Parathyroid adenoma (tissue), 2 donors: ENCODE results near the gene GRIK5.

Experiments used
- H2AFZ ChIP-seq: fragments of 300-600 bp; sonication (generic); one replicate; pipeline ENCODE4 v1.7.0; 2017; ENCODE audit warnings: antibody characterized with exemption, mild to moderate bottlenecking
- H3K27ac ChIP-seq: fragments of 300-600 bp; sonication (generic); one replicate; pipeline ENCODE4 v1.7.0; 2017
- H3K27me3 ChIP-seq: fragments of 300-600 bp; sonication (generic); one replicate; pipeline ENCODE4 v1.7.0; 2017; ENCODE audit warnings: low read length; ENCODE audit not compliant: control insufficient read depth, insufficient read depth
- H3K36me3 ChIP-seq: fragments of 300-600 bp; sonication (generic); one replicate; pipeline ENCODE4 v1.7.0; 2017; ENCODE audit warnings: low read length; ENCODE audit not compliant: control insufficient read depth, insufficient read depth
- H3K4me1 ChIP-seq: fragments of 300-600 bp; sonication (generic); one replicate; pipeline ENCODE4 v1.7.0; 2017; ENCODE audit warnings: control low read depth
- H3K4me2 ChIP-seq: fragments of 300-600 bp; sonication (generic); one replicate; pipeline ENCODE4 v1.7.0; 2017; ENCODE audit warnings: low read length
- H3K4me3 ChIP-seq: fragments of 300-600 bp; sonication (generic); one replicate; pipeline ENCODE4 v1.7.0; 2017; ENCODE audit warnings: low read depth, low read length
- H3K79me2 ChIP-seq: fragments of 300-600 bp; sonication (generic); one replicate; pipeline ENCODE4 v1.7.0; 2017; ENCODE audit warnings: control low read depth
- H3K9ac ChIP-seq: fragments of 300-600 bp; sonication (generic); one replicate; pipeline ENCODE4 v1.7.0; 2017; ENCODE audit warnings: mild to moderate bottlenecking
- H3K9me3 ChIP-seq: fragments of 300-600 bp; sonication (generic); one replicate; pipeline ENCODE4 v1.7.0; 2017; ENCODE audit warnings: low read length; ENCODE audit not compliant: control insufficient read depth
- CTCF ChIP-seq: fragments of 300-600 bp; sonication (generic); IDR thresholded peaks from one replicate; pipeline ENCODE4 v1.7.0; 2017; ENCODE audit warnings: antibody characterized with exemption, mild to moderate bottlenecking
- donor health status: primary hyperparathyroidism.

GRIK5 gene

DNA sequence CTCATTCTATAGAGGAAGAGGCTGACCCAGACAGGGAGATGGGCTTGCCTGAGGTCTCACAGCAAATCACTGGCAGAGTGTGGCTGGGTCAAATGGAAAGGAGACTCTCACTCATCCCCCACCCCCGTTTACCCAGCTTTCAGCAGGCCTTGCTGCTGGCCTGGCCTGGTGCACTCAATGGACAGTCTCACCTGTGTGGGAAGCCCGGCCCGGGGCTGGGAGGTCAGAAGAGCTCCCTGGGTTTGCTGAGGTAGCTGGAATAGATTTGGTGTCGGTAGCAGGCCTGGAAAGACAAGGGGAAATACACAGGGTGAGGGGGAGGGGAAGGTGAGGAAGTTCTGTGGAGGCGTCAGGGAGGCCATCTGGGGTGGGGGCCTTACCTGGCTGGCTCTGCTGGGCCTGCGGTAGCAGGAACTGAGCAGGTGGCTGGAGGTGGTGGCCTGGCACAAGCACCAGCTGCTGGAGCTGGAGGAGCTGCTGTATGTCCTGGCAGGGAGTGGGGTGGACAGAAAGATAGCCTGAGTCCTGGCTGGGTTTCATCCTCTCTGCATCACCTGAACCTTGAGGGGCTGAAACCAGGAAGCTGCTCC lies 29.4 kb upstream of the GRIK5 start:
- no peaks in the 10 kb centered on the region for H3K4me1 ChIP-seq
- no peak overlapping the region for H3K4me2 ChIP-seq
- no peak overlapping the region for H3K27ac ChIP-seq
- no peak overlapping the region for H3K4me3 ChIP-seq
- no peaks in the 10 kb centered on the region for H3K36me3 ChIP-seq
- H3K27me3 ChIP-seq: no peaks in the 10 kb centered on the region
- no peak overlapping the region for H2AFZ ChIP-seq
- no peak overlapping the region for H3K9ac ChIP-seq
- H3K79me2 ChIP-seq: no peaks in the 10 kb centered on the region
- no peak for TF ChIP-seq CTCF
- no peaks in the 10 kb centered on the region for H3K9me3 ChIP-seq

DNA sequence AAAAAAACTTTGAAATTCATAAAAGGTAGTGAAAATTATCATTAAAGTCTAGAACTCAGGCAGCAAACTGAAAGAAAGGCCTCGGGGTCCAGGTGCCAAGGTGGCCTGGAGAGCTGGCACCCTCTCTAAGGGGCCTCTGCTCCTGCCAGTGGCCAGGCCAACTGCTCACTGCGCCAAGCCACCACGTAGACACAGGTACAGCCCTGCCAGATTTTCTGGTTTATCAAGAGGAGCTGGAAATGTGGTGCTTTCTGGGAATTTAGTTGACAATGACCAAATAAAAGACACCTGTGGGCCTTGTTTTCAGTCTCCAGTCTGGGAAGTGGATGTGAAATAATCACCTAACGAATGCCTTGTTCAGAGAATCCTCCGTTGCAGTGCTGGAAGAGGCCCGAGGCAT lies 28.8 kb upstream of the GRIK5 start:
- Histone ChIP-seq H3K27me3 (no peaks in the 10 kb centered on the region), H3K9me3 (no peaks in the 10 kb centered on the region), H3K36me3 (no peaks in the 10 kb centered on the region), H3K4me2 (no peak overlapping the region), H3K27ac (no peak overlapping the region), H3K9ac (no peak overlapping the region), H2AFZ (no peak overlapping the region), H3K4me1 (no peaks in the 10 kb centered on the region), H3K4me3 (no peak overlapping the region), H3K79me2 (no peaks in the 10 kb centered on the region)
- no peak for TF ChIP-seq CTCF

DNA sequence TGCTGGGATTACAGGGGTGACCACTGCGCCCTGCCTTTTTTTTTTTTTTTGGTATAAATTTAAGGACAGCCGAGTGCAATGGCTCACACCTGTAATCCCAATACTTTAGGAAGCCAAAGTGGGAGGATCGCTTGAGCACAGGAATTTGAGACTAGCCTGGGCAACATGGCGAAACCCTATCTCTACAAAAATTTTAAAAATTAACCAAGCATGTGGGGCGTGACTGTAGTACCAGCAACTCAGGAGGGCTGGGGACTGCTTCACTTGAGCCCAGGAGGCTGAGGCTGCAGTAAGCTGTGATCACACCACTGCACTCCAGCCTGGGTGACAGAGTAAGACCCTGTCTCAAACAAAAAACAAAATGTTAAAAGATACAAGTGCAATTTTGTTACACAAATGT lies 27.5 kb upstream of the GRIK5 start:
- Histone ChIP-seq H3K4me2 (no peak overlapping the region), H2AFZ (no peak overlapping the region), H3K36me3 (no peaks in the 10 kb centered on the region), H3K9me3 (no peaks in the 10 kb centered on the region), H3K79me2 (no peaks in the 10 kb centered on the region), H3K27me3 (no peaks in the 10 kb centered on the region), H3K9ac (no peak overlapping the region), H3K4me3 (no peak overlapping the region), H3K4me1 (no peaks in the 10 kb centered on the region), H3K27ac (no peak overlapping the region)
- no peak for TF ChIP-seq CTCF

- TF ChIP-seq CTCF: no peak
- no peaks in the 10 kb centered on the region for H3K4me1 ChIP-seq
- H3K36me3 ChIP-seq: no peaks in the 10 kb centered on the region
- no peak overlapping the region for H2AFZ ChIP-seq
- no peak overlapping the region for H3K4me2 ChIP-seq
- no peak overlapping the region for H3K9ac ChIP-seq
- H3K9me3 ChIP-seq: no peaks in the 10 kb centered on the region
- no peak overlapping the region for H3K27ac ChIP-seq
- no peaks in the 10 kb centered on the region for H3K79me2 ChIP-seq
- no peaks in the 10 kb centered on the region for H3K27me3 ChIP-seq
- no peak overlapping the region for H3K4me3 ChIP-seq
Measured at GRCh38 chr19:42096255-42096837, 26.3 kb upstream of the GRIK5 start.

- no peaks in the 10 kb centered on the region for H3K4me1 ChIP-seq
- no peaks in the 10 kb centered on the region for H3K9me3 ChIP-seq
- no peak for TF ChIP-seq CTCF
- H3K4me2 ChIP-seq: no peak overlapping the region
- H3K27ac ChIP-seq: no peak overlapping the region
- no peaks in the 10 kb centered on the region for H3K36me3 ChIP-seq
- no peak overlapping the region for H3K9ac ChIP-seq
- H3K4me3 ChIP-seq: no peak overlapping the region
- no peaks in the 10 kb centered on the region for H3K27me3 ChIP-seq
- H2AFZ ChIP-seq: no peak overlapping the region
- no peaks in the 10 kb centered on the region for H3K79me2 ChIP-seq
Measured at GRCh38 chr19:42095814-42096230, 25.8 kb upstream of the GRIK5 start.
